Measurements from ENCODE around the gene ATXN1.

The ATXN1 gene

DNA sequence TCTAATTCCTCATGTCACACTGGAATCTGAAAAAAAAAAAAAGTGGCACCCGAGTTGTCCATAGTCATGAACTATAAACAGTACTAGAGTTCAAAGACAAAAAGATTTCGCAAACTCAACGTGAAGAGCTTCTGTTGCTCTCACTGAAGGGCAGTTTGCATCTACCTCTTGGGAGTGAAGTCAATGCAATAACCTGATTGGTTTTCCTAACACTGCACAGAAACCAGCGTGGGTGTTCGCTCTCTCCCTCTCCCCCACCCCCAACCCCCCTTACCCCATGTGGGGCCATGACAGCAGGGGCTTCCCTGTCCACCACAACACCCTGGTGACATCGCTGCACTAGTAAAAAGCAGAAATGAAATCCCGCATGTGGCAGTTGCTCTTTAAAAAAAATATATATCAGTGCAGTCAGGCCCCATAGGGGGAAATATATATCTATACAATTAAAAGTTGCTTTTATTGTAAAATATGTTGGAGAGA is 456.0 kb downstream of the ATXN1 start:
- H4K91ac ChIP-seq (ENCODE audit: low read length): no peak overlapping the region
- H2BK12ac ChIP-seq (ENCODE audit: low read length in 2 of 2): no peak overlapping the region

DNA sequence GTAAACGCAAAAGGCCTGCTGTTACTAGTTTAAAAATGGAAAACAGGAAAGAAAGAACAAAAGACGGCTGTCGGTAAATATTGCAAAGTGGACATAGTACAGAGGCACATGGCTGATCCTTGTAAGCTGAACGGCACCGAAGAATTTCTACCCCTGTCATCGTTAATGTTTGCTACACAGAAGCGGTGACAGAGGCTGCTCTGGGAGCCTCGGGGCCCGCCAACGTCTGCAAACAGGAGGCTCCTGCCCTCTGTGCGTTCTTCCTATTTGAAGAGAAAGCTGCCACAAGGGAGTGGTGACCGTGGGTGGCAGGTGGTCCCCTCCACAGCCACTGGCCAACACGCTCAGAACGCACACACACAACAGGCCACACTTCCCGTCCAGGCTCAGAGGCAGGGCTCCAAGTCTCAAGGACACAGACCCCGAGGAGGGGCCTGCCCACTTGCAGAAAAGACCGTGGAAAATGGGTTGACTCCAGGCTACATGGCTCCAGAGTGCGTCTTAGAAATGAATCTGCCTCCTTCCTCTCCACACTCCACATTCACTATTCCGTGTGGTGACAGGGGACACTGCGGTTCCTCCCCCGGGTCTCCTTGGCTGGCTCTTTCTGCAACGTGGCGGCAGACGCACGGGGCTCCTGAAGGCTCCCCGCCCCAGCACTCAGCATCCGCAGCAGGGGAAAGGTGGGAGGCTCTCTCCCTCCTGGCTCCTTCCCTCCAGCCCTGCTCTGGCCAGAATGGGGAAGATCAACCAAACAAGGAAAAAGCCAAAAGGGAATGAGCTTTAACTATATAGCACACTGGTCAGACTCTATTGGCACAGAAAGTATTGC is 458.3 kb downstream of the ATXN1 start:
- Histone ChIP-seq H4K8ac (ENCODE audit: low read length) (peak overlapping the region; percentile 31), H3K23ac (ENCODE audit: low read length in 2 of 2) (no peak overlapping the region), H2BK12ac (ENCODE audit: low read length in 2 of 2) (no peak overlapping the region), H2AK5ac (ENCODE audit: low read length, severe bottlenecking) (no peak overlapping the region), H3K36me3 (ENCODE audit: control insufficient read depth in 1 of 2, insufficient read depth in 2 of 2, low read depth in 1 of 2, low read length in 2 of 2) (peaks cover 16 to 65% of the 10 kb centered on the region in 2 experiments), H3K4me2 (ENCODE audit: low read length, poor library complexity, severe bottlenecking) (no peak overlapping the region), H3K4me1 (ENCODE audit: control insufficient read depth, insufficient read depth, low read depth, low read length) (peaks cover 1% of the 10 kb centered on the region), H3K9me3 (ENCODE audit: control insufficient read depth, low read length) (no peaks in the 10 kb centered on the region), H3K79me1 (replicated peaks; ENCODE audit: low read length, poor library complexity, severe bottlenecking) (no peaks in the 10 kb centered on the region), H3K27me3 (ENCODE audit: control insufficient read depth in 1 of 2, insufficient read depth in 1 of 2, low read length in 2 of 2) (no peaks in the 10 kb centered on the region), H4K91ac (ENCODE audit: low read length) (no peak overlapping the region), H3K4me3 (ENCODE audit: insufficient read depth in 1 of 2, low read depth in 1 of 2, low read length in 2 of 2) (peak overlapping the region in 1 of 2 experiments; percentile 9), H2BK120ac (ENCODE audit: low read depth, low read length) (no peak overlapping the region), H3K4ac (ENCODE audit: low read depth in 1 of 2, low read length in 2 of 2) (no peak overlapping the region), H2BK5ac (ENCODE audit: low read depth, low read length, poor library complexity, severe bottlenecking) (no peak overlapping the region), H2BK15ac (ENCODE audit: low read depth, poor library complexity, severe bottlenecking) (no peak overlapping the region), H3K9ac (ENCODE audit: low read length) (no peak overlapping the region), H3K14ac (ENCODE audit: low read length in 2 of 2) (no peak overlapping the region), H3K27ac (ENCODE audit: low read length, poor library complexity, severe bottlenecking) (no peak overlapping the region), H3K18ac (ENCODE audit: low read depth in 1 of 2, low read length in 2 of 2) (peak overlapping the region in 1 of 2 experiments; percentile 56), H2AFZ (ENCODE audit: low read depth, low read length) (no peak overlapping the region)
- no peak for DNase-seq
- WGBS: 84% methylated on average over 27 of the region's 27 CpGs

More for the DNA sequence above, 456.0 kb downstream of the ATXN1 start:
- H3K79me1 ChIP-seq (replicated peaks; ENCODE audit: low read length, poor library complexity, severe bottlenecking): no peaks in the 10 kb centered on the region
- H2AFZ ChIP-seq (ENCODE audit: low read depth, low read length): no peak overlapping the region
- H2BK15ac ChIP-seq (ENCODE audit: low read depth, poor library complexity, severe bottlenecking): no peak overlapping the region
- no peak overlapping the region for H2BK120ac ChIP-seq (ENCODE audit: low read depth, low read length)
- H3K18ac ChIP-seq (ENCODE audit: low read depth in 1 of 2, low read length in 2 of 2): no peak overlapping the region
- no peak overlapping the region for H3K23ac ChIP-seq (ENCODE audit: low read length in 2 of 2)
- DNase-seq: peak; percentile 20
- H3K4me1 ChIP-seq (ENCODE audit: control insufficient read depth, insufficient read depth, low read depth, low read length): peaks cover 1% of the 10 kb centered on the region
- peaks cover 16 to 53% of the 10 kb centered on the region in 2 experiments for H3K36me3 ChIP-seq (ENCODE audit: control insufficient read depth in 1 of 2, insufficient read depth in 2 of 2, low read depth in 1 of 2, low read length in 2 of 2)
- no peak overlapping the region for H3K4me3 ChIP-seq (ENCODE audit: insufficient read depth in 1 of 2, low read depth in 1 of 2, low read length in 2 of 2)
- WGBS: 72% methylated on average over 5 of the region's 7 CpGs
- no peak overlapping the region for H3K27ac ChIP-seq (ENCODE audit: low read length, poor library complexity, severe bottlenecking)
- no peaks in the 10 kb centered on the region for H3K27me3 ChIP-seq (ENCODE audit: control insufficient read depth in 1 of 2, insufficient read depth in 1 of 2, low read length in 2 of 2)
- no peak overlapping the region for H4K8ac ChIP-seq (ENCODE audit: low read length)
- H3K4ac ChIP-seq (ENCODE audit: low read depth in 1 of 2, low read length in 2 of 2): no peak overlapping the region
- no peak overlapping the region for H3K4me2 ChIP-seq (ENCODE audit: low read length, poor library complexity, severe bottlenecking)
- no peaks in the 10 kb centered on the region for H3K9me3 ChIP-seq (ENCODE audit: control insufficient read depth, low read length)
- no peak overlapping the region for H3K14ac ChIP-seq (ENCODE audit: low read length in 2 of 2)
- no peak overlapping the region for H2BK5ac ChIP-seq (ENCODE audit: low read depth, low read length, poor library complexity, severe bottlenecking)
- no peak overlapping the region for H3K9ac ChIP-seq (ENCODE audit: low read length)
- H2AK5ac ChIP-seq (ENCODE audit: low read length, severe bottlenecking): no peak overlapping the region

DNA sequence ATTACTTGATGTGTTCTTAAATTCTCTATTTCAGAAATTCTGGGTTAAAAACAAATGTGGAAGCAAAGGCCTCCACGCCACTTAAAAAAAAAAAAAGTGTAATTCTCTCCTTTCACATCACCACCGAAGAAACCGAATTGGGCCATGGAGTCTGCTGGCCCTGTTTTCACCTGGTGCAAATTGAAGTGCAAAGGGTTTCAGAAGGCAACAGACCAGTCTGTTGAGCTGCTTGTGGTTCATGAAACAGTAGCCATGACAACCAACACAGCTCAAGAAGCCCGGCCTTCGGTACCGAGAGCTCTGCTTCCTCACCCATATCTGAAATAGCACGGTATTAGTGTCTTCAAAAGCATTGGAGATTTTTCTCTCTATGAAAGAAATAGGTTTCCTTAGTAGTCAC is 459.7 kb downstream of the ATXN1 start:
- Histone ChIP-seq H2BK15ac (ENCODE audit: low read depth, poor library complexity, severe bottlenecking) (no peak overlapping the region), H3K18ac (ENCODE audit: low read depth in 1 of 2, low read length in 2 of 2) (no peak overlapping the region), H3K14ac (ENCODE audit: low read length in 2 of 2) (no peak overlapping the region), H3K23ac (ENCODE audit: low read length in 2 of 2) (no peak overlapping the region), H3K4me2 (ENCODE audit: low read length, poor library complexity, severe bottlenecking) (no peak overlapping the region), H3K27me3 (ENCODE audit: control insufficient read depth in 1 of 2, insufficient read depth in 1 of 2, low read length in 2 of 2) (no peaks in the 10 kb centered on the region), H3K4ac (ENCODE audit: low read depth in 1 of 2, low read length in 2 of 2) (no peak overlapping the region), H2AFZ (ENCODE audit: low read depth, low read length) (no peak overlapping the region), H3K4me3 (ENCODE audit: insufficient read depth in 1 of 2, low read depth in 1 of 2, low read length in 2 of 2) (no peak overlapping the region), H3K27ac (ENCODE audit: low read length, poor library complexity, severe bottlenecking) (no peak overlapping the region), H3K9me3 (ENCODE audit: control insufficient read depth, low read length) (no peaks in the 10 kb centered on the region), H2BK12ac (ENCODE audit: low read length in 2 of 2) (no peak overlapping the region), H2BK5ac (ENCODE audit: low read depth, low read length, poor library complexity, severe bottlenecking) (no peak overlapping the region), H4K8ac (ENCODE audit: low read length) (no peak overlapping the region), H2AK5ac (ENCODE audit: low read length, severe bottlenecking) (no peak overlapping the region), H4K91ac (ENCODE audit: low read length) (no peak overlapping the region), H3K9ac (ENCODE audit: low read length) (no peak overlapping the region), H2BK120ac (ENCODE audit: low read depth, low read length) (no peak overlapping the region), H3K79me1 (replicated peaks; ENCODE audit: low read length, poor library complexity, severe bottlenecking) (no peaks in the 10 kb centered on the region), H3K4me1 (ENCODE audit: control insufficient read depth, insufficient read depth, low read depth, low read length) (peaks cover 1% of the 10 kb centered on the region), H3K36me3 (ENCODE audit: control insufficient read depth in 1 of 2, insufficient read depth in 2 of 2, low read depth in 1 of 2, low read length in 2 of 2) (peaks cover 16 to 58% of the 10 kb centered on the region in 2 experiments)
- WGBS: 98% methylated on average over 3 of the region's 7 CpGs
- DNase-seq: no peak

DNA sequence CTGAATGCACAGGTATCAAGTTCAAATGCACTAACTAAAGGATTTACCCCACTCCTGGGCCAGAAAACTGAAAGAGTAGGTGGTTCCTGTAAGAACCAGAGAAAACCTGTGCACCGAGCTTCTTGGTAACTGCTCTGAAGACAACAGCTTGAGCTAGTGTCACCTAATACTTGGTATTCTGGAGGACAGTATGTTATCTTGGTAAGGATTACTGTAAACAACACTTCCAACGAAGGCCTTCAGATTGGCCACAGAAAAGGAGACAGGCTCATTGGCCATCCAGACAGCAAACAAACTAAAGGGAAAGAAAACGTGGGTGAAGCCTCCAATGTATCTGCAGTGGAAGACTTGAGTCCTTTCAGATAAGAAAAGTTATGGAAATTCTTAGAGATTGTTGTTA is 461.4 kb downstream of the ATXN1 start:
- WGBS: 93% methylated on average over 2 of the region's 3 CpGs
- peaks cover 10 to 47% of the 10 kb centered on the region in 2 experiments for H3K36me3 ChIP-seq (ENCODE audit: control insufficient read depth in 1 of 2, insufficient read depth in 2 of 2, low read depth in 1 of 2, low read length in 2 of 2)
- H3K4me2 ChIP-seq (ENCODE audit: low read length, poor library complexity, severe bottlenecking): no peak overlapping the region

More for the DNA sequence above, 461.4 kb downstream of the ATXN1 start:
- H3K14ac ChIP-seq (ENCODE audit: low read length in 2 of 2): no peak overlapping the region
- no peak overlapping the region for H3K27ac ChIP-seq (ENCODE audit: low read length, poor library complexity, severe bottlenecking)
- H3K18ac ChIP-seq (ENCODE audit: low read depth in 1 of 2, low read length in 2 of 2): no peak overlapping the region
- no peak overlapping the region for H4K91ac ChIP-seq (ENCODE audit: low read length)
- no peak overlapping the region for H2BK15ac ChIP-seq (ENCODE audit: low read depth, poor library complexity, severe bottlenecking)
- no peaks in the 10 kb centered on the region for H3K9me3 ChIP-seq (ENCODE audit: control insufficient read depth, low read length)
- no peak overlapping the region for H3K4ac ChIP-seq (ENCODE audit: low read depth in 1 of 2, low read length in 2 of 2)
- H2AK5ac ChIP-seq (ENCODE audit: low read length, severe bottlenecking): no peak overlapping the region
- H3K9ac ChIP-seq (ENCODE audit: low read length): no peak overlapping the region
- no peak overlapping the region for H3K4me3 ChIP-seq (ENCODE audit: insufficient read depth in 1 of 2, low read depth in 1 of 2, low read length in 2 of 2)
- DNase-seq: no peak
- H2BK5ac ChIP-seq (ENCODE audit: low read depth, low read length, poor library complexity, severe bottlenecking): no peak overlapping the region
- H2BK120ac ChIP-seq (ENCODE audit: low read depth, low read length): no peak overlapping the region
- H3K4me1 ChIP-seq (ENCODE audit: control insufficient read depth, insufficient read depth, low read depth, low read length): peaks cover 1% of the 10 kb centered on the region
- no peak overlapping the region for H3K23ac ChIP-seq (ENCODE audit: low read length in 2 of 2)
- H3K27me3 ChIP-seq (ENCODE audit: control insufficient read depth in 1 of 2, insufficient read depth in 1 of 2, low read length in 2 of 2): no peaks in the 10 kb centered on the region
- H3K79me1 ChIP-seq (replicated peaks; ENCODE audit: low read length, poor library complexity, severe bottlenecking): no peaks in the 10 kb centered on the region
- H2AFZ ChIP-seq (ENCODE audit: low read depth, low read length): no peak overlapping the region
- H2BK12ac ChIP-seq (ENCODE audit: low read length in 2 of 2): no peak overlapping the region
- H4K8ac ChIP-seq (ENCODE audit: low read length): no peak overlapping the region
